Measurements from ENCODE around the gene TRAPPC3L. TPM values are rescaled to one million over a fixed set of nuclear protein-coding genes. Genes with fewer than 3 reads are reported as not detected.

The TRAPPC3L gene
- total RNA-seq, 1 donor from 2014 or later, result 2.3 TPM

GRCh38 chr6:116465246-116465645, 80.2 kb downstream of the TRAPPC3L start:
- no peaks in the 10 kb centered on the region for H3K36me3 Mint-ChIP-seq
- peaks cover 10% of the 10 kb centered on the region for H3K4me1 Mint-ChIP-seq
- H3K4me3 Mint-ChIP-seq, result no peak overlapping the region
- no peak for TF ChIP-seq CTCF (IDR thresholded peaks at IDR 0.05; ENCODE audit: unreplicated experiment)
- no peak overlapping the region for H3K27ac Mint-ChIP-seq
- H3K27me3 Mint-ChIP-seq (ENCODE audit: low read depth), result peaks cover 35% of the 10 kb centered on the region
- H3K9me3 Mint-ChIP-seq, result peaks cover 7% of the 10 kb centered on the region
- DNase-seq (ENCODE audit: low spot score in 2 of 2, unreplicated experiment in 2 of 2), result no peak

GRCh38 chr6:116463301-116463700, 82.2 kb downstream of the TRAPPC3L start:
- no peak for DNase-seq (ENCODE audit: low spot score in 2 of 2, unreplicated experiment in 2 of 2)
- Mint-ChIP-seq H3K9me3 (no peaks in the 10 kb centered on the region), H3K4me1 (peaks cover 15% of the 10 kb centered on the region), H3K27me3 (ENCODE audit: low read depth) (peaks cover 41% of the 10 kb centered on the region), H3K4me3 (no peak overlapping the region), H3K27ac (no peak overlapping the region), H3K36me3 (no peaks in the 10 kb centered on the region)
- no peak for TF ChIP-seq CTCF (IDR thresholded peaks at IDR 0.05; ENCODE audit: unreplicated experiment)

GRCh38 chr6:116461932-116462885, 83.3 kb downstream of the TRAPPC3L start:
- H3K27me3 Mint-ChIP-seq (ENCODE audit: low read depth), result peaks cover 41% of the 10 kb centered on the region
- H3K27ac Mint-ChIP-seq, result peak overlapping the region; percentile 41
- no peaks in the 10 kb centered on the region for H3K36me3 Mint-ChIP-seq
- H3K4me1 Mint-ChIP-seq, result peaks cover 14% of the 10 kb centered on the region
- no peaks in the 10 kb centered on the region for H3K9me3 Mint-ChIP-seq
- TF ChIP-seq CTCF (IDR thresholded peaks at IDR 0.05; ENCODE audit: unreplicated experiment), result no peak
- DNase-seq (ENCODE audit: low spot score in 2 of 2, unreplicated experiment in 2 of 2), result peak; percentile 41 to 65
- H3K4me3 Mint-ChIP-seq, result peak overlapping the region; percentile 54

GRCh38 chr6:116461331-116461931, 84.1 kb downstream of the TRAPPC3L start, which contains the start of gene CALHM6:
Gene CALHM6, plus strand, starts transcription at chr6:116461375. Its CDS starts 555 bp downstream, at chr6:116461930.
- peak within 1 kb of the TSS; percentile 54 for H3K4me3 Mint-ChIP-seq
- no peaks in the 10 kb centered on the region for H3K9me3 Mint-ChIP-seq
- peak within 1 kb of the TSS; percentile 23 for H3K27ac Mint-ChIP-seq
- peaks cover 11% of the 10 kb centered on the region for H3K4me1 Mint-ChIP-seq
- no peaks in the 10 kb centered on the region for H3K36me3 Mint-ChIP-seq
- DNase-seq (ENCODE audit: low spot score in 2 of 2, unreplicated experiment in 2 of 2), result no peak
- TF ChIP-seq CTCF (IDR thresholded peaks at IDR 0.05; ENCODE audit: unreplicated experiment), result no peak
- peaks cover 41% of the 10 kb centered on the region for H3K27me3 Mint-ChIP-seq (ENCODE audit: low read depth)

GRCh38 chr6:116459927-116460326, 85.6 kb downstream of the TRAPPC3L start:
- H3K4me3 Mint-ChIP-seq, result no peak overlapping the region
- H3K36me3 Mint-ChIP-seq, result no peaks in the 10 kb centered on the region
- TF ChIP-seq CTCF (IDR thresholded peaks at IDR 0.05; ENCODE audit: unreplicated experiment), result no peak
- H3K4me1 Mint-ChIP-seq, result peaks cover 11% of the 10 kb centered on the region
- H3K27ac Mint-ChIP-seq, result no peak overlapping the region
- H3K27me3 Mint-ChIP-seq (ENCODE audit: low read depth), result peaks cover 37% of the 10 kb centered on the region
- H3K9me3 Mint-ChIP-seq, result no peaks in the 10 kb centered on the region
- no peak for DNase-seq (ENCODE audit: low spot score in 2 of 2, unreplicated experiment in 2 of 2)

Measured in mesothelial cell of epicardium (in vitro differentiated cells).